Gastroesophageal sphincter (tissue), 4 donors: ENCODE measurements around the gene AKAP13. TPM values are rescaled to one million over a fixed set of nuclear protein-coding genes. Genes with fewer than 3 reads are reported as not detected.

Experiments used
- ATAC-seq: fragments of 150-250 bp; one replicate; pipeline ENCODE4 v1.9.1; 2016; ENCODE audit warnings: mild to moderate bottlenecking, moderate library complexity
- H3K27ac ChIP-seq, 4 donors: fragments of 200-600 bp; sonication (generic) in 3 of 4; 1 replicate in 3 of 4; 2 replicates in 1 of 4; pipeline ENCODE4 v1.5.1; 2016 to 2019
- H3K27me3 ChIP-seq: fragments of 200-600 bp; sonication (generic); one replicate; pipeline ENCODE4 v1.5.1; 2019
- H3K36me3 ChIP-seq, 2 donors: fragments of 200-600 bp; sonication (generic); one replicate each; pipeline ENCODE4 v1.5.1; 2019; ENCODE audit warnings: control low read depth in 1 of 2
- H3K4me1 ChIP-seq, 3 donors: fragments of 200-600 bp; sonication (generic); 1 replicate in 2 of 3; 2 replicates in 1 of 3; pipeline ENCODE4 v1.5.1; 2016 to 2019; ENCODE audit warnings: control low read depth in 2 of 3
- H3K4me3 ChIP-seq, 2 donors: fragments of 200-600 bp; sonication (generic); one replicate each; pipeline ENCODE4 v1.5.1; 2019; ENCODE audit warnings: mild to moderate bottlenecking in 1 of 2, moderate library complexity in 1 of 2
- H3K9me3 ChIP-seq, 3 donors: fragments of 200-600 bp; sonication (generic); one replicate each; pipeline ENCODE4 v1.5.1; 2017 to 2019; ENCODE audit warnings: control low read depth in 2 of 3
- CTCF ChIP-seq, 4 experiments: fragments of 200-600 bp in 2 of 4; fragments of 450-650 bp in 2 of 4; sonication (generic) in 1 of 4; IDR thresholded peaks; one replicate each; pipeline ENCODE4 v1.5.1; 2017 to 2019; ENCODE audit warnings: antibody characterized with exemption in 4 of 4, mild to moderate bottlenecking in 2 of 4, moderate library complexity in 2 of 4
- EP300 ChIP-seq: sonication (generic); formaldehyde crosslinking; IDR thresholded peaks from one replicate; pipeline ENCODE4 v1.6.1; 2017; ENCODE audit warnings: antibody characterized with exemption, mild to moderate bottlenecking
- POLR2A ChIP-seq, 2 donors: fragments of 450-650 bp; IDR thresholded peaks; one replicate each; pipeline ENCODE4 v1.6.1; 2017; ENCODE audit warnings: antibody characterized with exemption in 2 of 2, mild to moderate bottlenecking in 2 of 2, moderate library complexity in 1 of 2
- POLR2AphosphoS5 ChIP-seq: sonication (generic); formaldehyde crosslinking; IDR thresholded peaks from one replicate; pipeline ENCODE4 v1.6.1; 2017; ENCODE audit warnings: antibody characterized with exemption
- WGBS, 2 donors: methylation state at CpG; one replicate each; pipeline ENCODE4 v1.1.5; 2018; ENCODE audit warnings: low coverage in 1 of 2; 5-methylcytosine and 5-hydroxymethylcytosine counted together
- total RNA-seq, 4 donors: library from RNA; depleted of rRNA; stranded (reverse); fragments of >200 nt; gene quantifications; one replicate each; pipeline ENCODE4 v1.1.0, GENCODE V29; 2016

AKAP13 gene
- total RNA-seq, 4 donors from 2014 or later, result 196 to 252 (median 215) TPM

GRCh38 chr15:85754989-85755388 lies 374.6 kb downstream of the AKAP13 start:
- no peak overlapping the region for H3K4me3 ChIP-seq
- 20% methylated on average over 1 of the region's 7 CpGs; no CpG with 5 or more reads in 1 of the 2 donors for WGBS, 2 donors

GRCh38 chr15:85755471-85755870 lies 375.1 kb downstream of the AKAP13 start:
- peaks cover 0 to 27% of the 10 kb centered on the region in 2 donors for H3K36me3 ChIP-seq
- H3K9me3 ChIP-seq, result no peaks in the 10 kb centered on the region
- H3K4me3 ChIP-seq, result no peak overlapping the region
- no peak for ATAC-seq
- H3K27me3 ChIP-seq, result no peaks in the 10 kb centered on the region
- H3K27ac ChIP-seq, result peak overlapping the region in 1 of 4 donors; percentile 21
- 60 to 73% methylated on average over 1 to 3 of the region's 11 CpGs for WGBS, 2 donors
- peaks cover 0 to 70% (median 28%) of the 10 kb centered on the region in 3 donors for H3K4me1 ChIP-seq
- TF ChIP-seq POLR2A (IDR thresholded peaks at IDR 0.05), result no peak
- TF ChIP-seq CTCF (IDR thresholded peaks at IDR 0.05), result no peak
- TF ChIP-seq POLR2AphosphoS5, result no peak
- no peak for TF ChIP-seq EP300

More at GRCh38 chr15:85754989-85755388, 374.6 kb downstream of the AKAP13 start:
- Histone ChIP-seq H3K36me3 (peaks cover 0 to 23% of the 10 kb centered on the region in 2 donors), H3K9me3 (no peaks in the 10 kb centered on the region), H3K27me3 (no peaks in the 10 kb centered on the region), H3K27ac (peak overlapping the region in 1 of 4 donors; percentile 21), H3K4me1 (peaks cover 0 to 70% (median 29%) of the 10 kb centered on the region in 3 donors)
- TF ChIP-seq POLR2A (IDR thresholded peaks at IDR 0.05), result no peak
- TF ChIP-seq EP300, result no peak
- TF ChIP-seq POLR2AphosphoS5, result no peak
- no peak for TF ChIP-seq CTCF (IDR thresholded peaks at IDR 0.05)
- ATAC-seq, result no peak

GRCh38 chr15:85755942-85756341 lies 375.5 kb downstream of the AKAP13 start:
- Histone ChIP-seq H3K27ac (no peak overlapping the region), H3K9me3 (no peaks in the 10 kb centered on the region), H3K4me1 (peaks cover 0 to 70% (median 24%) of the 10 kb centered on the region in 3 donors), H3K36me3 (peaks cover 0 to 31% of the 10 kb centered on the region in 2 donors), H3K4me3 (no peak overlapping the region), H3K27me3 (no peaks in the 10 kb centered on the region)
- no peak for ATAC-seq
- no CpG with 5 or more reads among the region's 4 CpGs for WGBS, 2 donors
- TF ChIP-seq EP300 (no peak), POLR2A (IDR thresholded peaks at IDR 0.05) (no peak), POLR2AphosphoS5 (no peak), CTCF (IDR thresholded peaks at IDR 0.05) (no peak)

- Histone ChIP-seq H3K4me1 (peaks cover 0 to 70% (median 18%) of the 10 kb centered on the region in 3 donors), H3K9me3 (no peaks in the 10 kb centered on the region), H3K27ac (no peak overlapping the region), H3K27me3 (no peaks in the 10 kb centered on the region), H3K4me3 (no peak overlapping the region), H3K36me3 (peaks cover 0 to 31% of the 10 kb centered on the region in 2 donors)
- 93 to 100% methylated on average over 1 to 3 of the region's 9 CpGs for WGBS, 2 donors
- no peak for ATAC-seq
- no peak for TF ChIP-seq POLR2A (IDR thresholded peaks at IDR 0.05)
- no peak for TF ChIP-seq CTCF (IDR thresholded peaks at IDR 0.05)
- no peak for TF ChIP-seq POLR2AphosphoS5
- no peak for TF ChIP-seq EP300
These were observed 376.1 kb downstream of the AKAP13 start for GRCh38 chr15:85756411-85757072.
